HG02840 (cell line): Measurements from ENCODE around the gene MRPL36.

Source experiments
- ATAC-seq: cut with Tn5 transposase; IDR thresholded peaks from one replicate; pipeline ENCODE4 v1.9.1; 2021; ENCODE audit warnings: mild to moderate bottlenecking, moderate library complexity, moderate number of reproducible peaks; ENCODE audit not compliant: unreplicated experiment, low FRiP score

The MRPL36 gene

GRCh38 chr5:1832511-1833250 is 33.0 kb upstream of the MRPL36 start:
- ATAC-seq: no peak

GRCh38 chr5:1831677-1832313 is 32.2 kb upstream of the MRPL36 start:
- no peak for ATAC-seq

GRCh38 chr5:1831257-1831656 is 31.6 kb upstream of the MRPL36 start:
- no peak for ATAC-seq

- ATAC-seq: no peak
These were observed 31.1 kb upstream of the MRPL36 start for GRCh38 chr5:1830571-1831228.

- no peak for ATAC-seq
These were observed 28.3 kb upstream of the MRPL36 start for GRCh38 chr5:1827886-1828397.

- no peak for ATAC-seq
These were observed 27.6 kb upstream of the MRPL36 start for GRCh38 chr5:1827025-1827885.

GRCh38 chr5:1826235-1826980 is 26.8 kb upstream of the MRPL36 start:
- no peak for ATAC-seq

GRCh38 chr5:1824903-1825841 is 25.5 kb upstream of the MRPL36 start:
- no peak for ATAC-seq

GRCh38 chr5:1824109-1824821 is 24.6 kb upstream of the MRPL36 start:
- ATAC-seq: no peak

- no peak for ATAC-seq
These were observed 23.9 kb upstream of the MRPL36 start for GRCh38 chr5:1823381-1824034.

GRCh38 chr5:1821862-1822261 is 22.2 kb upstream of the MRPL36 start:
- no peak for ATAC-seq

- ATAC-seq: no peak
These were observed 21.3 kb upstream of the MRPL36 start for GRCh38 chr5:1820926-1821325.

- ATAC-seq: no peak
These were observed 20.7 kb upstream of the MRPL36 start for GRCh38 chr5:1820381-1820780.

GRCh38 chr5:1819458-1819857 is 19.8 kb upstream of the MRPL36 start:
- no peak for ATAC-seq

GRCh38 chr5:1818784-1819183 is 19.1 kb upstream of the MRPL36 start:
- no peak for ATAC-seq

- no peak for ATAC-seq
These were observed 17.8 kb upstream of the MRPL36 start for GRCh38 chr5:1817261-1818043.
